GM18499 (cell line): ENCODE data around the gene AZU1.

Experiments used
- ATAC-seq: cut with Tn5 transposase; IDR thresholded peaks from one replicate; pipeline ENCODE4 v1.9.1; 2021; ENCODE audit warnings: moderate number of reproducible peaks; ENCODE audit not compliant: insufficient read depth, unreplicated experiment

The AZU1 gene

GRCh38 chr19:827710-828321, at the start of gene AZU1:
TSS of gene AZU1 (plus strand) at chr19:827837. CDS start at chr19:827847, 10 bp downstream.
- no peak for ATAC-seq

GRCh38 chr19:778910-779653, 48.6 kb upstream of the AZU1 start:
- ATAC-seq = no peak

- ATAC-seq = no peak
Observed at GRCh38 chr19:780935-781334, 46.7 kb upstream of the AZU1 start.

GRCh38 chr19:781800-782184, 45.8 kb upstream of the AZU1 start:
- no peak for ATAC-seq

- ATAC-seq = no peak
Observed at GRCh38 chr19:782185-782877, 45.3 kb upstream of the AZU1 start.

GRCh38 chr19:782878-783668, 44.6 kb upstream of the AZU1 start:
- ATAC-seq = no peak

GRCh38 chr19:784541-784940, 43.1 kb upstream of the AZU1 start:
- no peak for ATAC-seq

GRCh38 chr19:787536-787935, 40.1 kb upstream of the AZU1 start:
- no peak for ATAC-seq

GRCh38 chr19:788686-788982, 39.0 kb upstream of the AZU1 start:
- no peak for ATAC-seq

GRCh38 chr19:788983-789700, 38.5 kb upstream of the AZU1 start:
- ATAC-seq = no peak

- ATAC-seq = no peak
Observed at GRCh38 chr19:789701-790060, 38.0 kb upstream of the AZU1 start.

- no peak for ATAC-seq
Observed at GRCh38 chr19:791007-791566, 36.5 kb upstream of the AZU1 start.

GRCh38 chr19:791567-792305, 35.9 kb upstream of the AZU1 start:
- no peak for ATAC-seq

- ATAC-seq = no peak
Observed at GRCh38 chr19:792306-792885, 35.2 kb upstream of the AZU1 start.

GRCh38 chr19:793806-794205, 33.8 kb upstream of the AZU1 start:
- no peak for ATAC-seq

- no peak for ATAC-seq
Observed at GRCh38 chr19:795073-795611, 32.5 kb upstream of the AZU1 start.

- ATAC-seq = no peak
Observed at GRCh38 chr19:795691-796581, 31.7 kb upstream of the AZU1 start.
